ENCODE data around the gene GSG1L.

The GSG1L gene

DNA sequence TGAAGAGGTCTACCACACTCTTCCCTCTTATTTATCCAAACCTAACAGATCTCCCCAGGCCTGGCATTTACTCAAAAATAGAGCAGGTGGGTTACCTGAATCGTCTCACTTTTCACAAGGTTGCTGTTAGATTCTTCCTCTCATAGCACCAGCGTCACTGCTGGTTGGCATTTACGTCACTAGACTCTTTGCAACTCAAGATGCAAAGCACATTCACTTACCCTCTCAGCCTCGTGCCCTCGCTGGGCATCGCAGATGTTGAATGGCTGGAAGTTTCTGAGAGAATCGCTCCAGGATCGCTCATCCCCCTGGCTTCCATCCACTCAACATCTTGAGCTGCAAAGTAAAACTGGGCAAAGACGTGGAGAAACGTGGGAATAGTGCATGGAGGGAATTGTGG lies 21.9 kb downstream of the GSG1L start:
- H3K27me3 ChIP-seq (ENCODE audit: low read depth): no peaks in the 10 kb centered on the region
- H3K9me3 ChIP-seq: no peaks in the 10 kb centered on the region
- in situ Hi-C loops (cut with MboI; ENCODE audit: low sequenced_read_pairs): no loop called here
- H3K4me3 ChIP-seq: no peak overlapping the region
- no peaks in the 10 kb centered on the region for H3K4me1 ChIP-seq
- H3K36me3 ChIP-seq (replicated peaks): no peaks in the 10 kb centered on the region
- DNase-seq (ENCODE audit: low spot score in 2 of 2): no peak

- H3K27me3 ChIP-seq (ENCODE audit: low read depth): peaks cover 8% of the 10 kb centered on the region
- no peak overlapping the region for H3K4me3 ChIP-seq
- in situ Hi-C loops (cut with MboI; ENCODE audit: low sequenced_read_pairs): no loop called here
- no peaks in the 10 kb centered on the region for H3K9me3 ChIP-seq
- DNase-seq (ENCODE audit: low spot score in 2 of 2): no peak
- H3K4me1 ChIP-seq: no peaks in the 10 kb centered on the region
- H3K36me3 ChIP-seq (replicated peaks): no peaks in the 10 kb centered on the region
These were observed 23.5 kb downstream of the GSG1L start for GRCh38 chr16:28040039-28040438.

DNA sequence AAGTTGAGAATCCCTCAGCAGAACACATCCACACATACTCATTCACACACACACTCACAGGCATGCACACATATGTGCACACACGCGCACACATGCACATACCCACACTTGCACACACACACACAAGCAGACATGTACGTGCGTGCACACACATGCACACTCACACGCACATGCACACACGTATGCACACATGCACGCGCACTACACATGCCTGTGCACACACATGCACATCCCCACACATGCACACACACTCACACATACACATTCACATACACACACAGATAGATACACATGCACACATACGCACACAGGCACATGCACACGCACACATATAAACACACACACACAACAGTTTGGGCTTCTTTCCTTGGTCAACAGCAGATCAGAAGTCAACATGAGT lies 24.0 kb downstream of the GSG1L start:
- H3K9me3 ChIP-seq: no peaks in the 10 kb centered on the region
- in situ Hi-C loops (cut with MboI; ENCODE audit: low sequenced_read_pairs): no loop called here
- no peaks in the 10 kb centered on the region for H3K36me3 ChIP-seq (replicated peaks)
- peaks cover 8% of the 10 kb centered on the region for H3K27me3 ChIP-seq (ENCODE audit: low read depth)
- DNase-seq (ENCODE audit: low spot score in 2 of 2): no peak
- H3K4me1 ChIP-seq: no peaks in the 10 kb centered on the region
- H3K4me3 ChIP-seq: no peak overlapping the region

DNA sequence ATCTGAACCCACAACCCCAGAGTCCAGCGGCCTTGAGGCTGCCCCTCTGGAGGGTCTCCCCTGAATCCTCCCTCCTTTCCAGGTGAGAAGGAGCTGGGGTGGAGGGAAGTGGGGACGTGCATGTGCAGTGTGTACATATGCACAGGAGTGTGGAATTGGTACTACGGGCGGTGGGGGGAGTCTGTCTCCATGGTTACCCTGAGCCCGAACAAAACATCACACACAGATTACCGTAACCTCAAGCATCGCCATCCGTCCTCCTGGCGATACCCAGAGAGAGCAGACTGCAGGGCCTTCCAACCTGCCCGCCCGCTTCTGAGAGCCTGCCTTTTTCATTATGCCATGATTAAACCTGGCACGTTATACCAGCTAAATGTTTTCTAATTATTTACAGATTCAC lies 25.1 kb downstream of the GSG1L start:
- Histone ChIP-seq H3K27me3 (ENCODE audit: low read depth) (peaks cover 8% of the 10 kb centered on the region), H3K36me3 (replicated peaks) (no peaks in the 10 kb centered on the region), H3K9me3 (no peaks in the 10 kb centered on the region), H3K4me1 (no peaks in the 10 kb centered on the region), H3K4me3 (no peak overlapping the region)
- no peak for DNase-seq (ENCODE audit: low spot score in 2 of 2)
- in situ Hi-C loops (cut with MboI; ENCODE audit: low sequenced_read_pairs): no loop called here

GRCh38 chr16:28035866-28036393 lies 27.6 kb downstream of the GSG1L start:
- no peaks in the 10 kb centered on the region for H3K36me3 ChIP-seq (replicated peaks)
- DNase-seq (ENCODE audit: low spot score in 2 of 2): no peak
- peaks cover 8% of the 10 kb centered on the region for H3K27me3 ChIP-seq (ENCODE audit: low read depth)
- no peak overlapping the region for H3K4me3 ChIP-seq
- H3K4me1 ChIP-seq: no peaks in the 10 kb centered on the region
- H3K9me3 ChIP-seq: no peaks in the 10 kb centered on the region
- in situ Hi-C loops (cut with MboI; ENCODE audit: low sequenced_read_pairs): no loop called here

DNA sequence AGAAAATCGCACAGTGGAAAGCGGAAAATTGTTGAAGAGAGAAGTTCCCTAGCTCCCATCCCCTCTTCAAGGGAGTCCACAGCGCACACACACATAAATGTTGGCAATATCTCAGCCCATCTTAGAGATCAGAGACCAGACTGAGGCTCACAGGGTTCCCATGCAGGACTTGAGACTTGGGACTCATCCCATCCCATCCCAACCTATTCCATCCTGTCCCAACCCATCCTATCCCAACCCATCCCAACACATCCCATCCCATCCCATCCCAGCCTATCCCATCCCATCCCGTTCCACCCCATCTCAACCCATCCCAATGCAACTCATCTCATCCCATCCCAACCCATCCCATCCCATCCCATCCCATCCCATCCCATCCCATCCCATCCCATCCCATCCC lies 29.6 kb downstream of the GSG1L start:
- peaks cover 8% of the 10 kb centered on the region for H3K27me3 ChIP-seq (ENCODE audit: low read depth)
- no peak overlapping the region for H3K4me3 ChIP-seq
- in situ Hi-C loops (cut with MboI; ENCODE audit: low sequenced_read_pairs): no loop called here
- no peaks in the 10 kb centered on the region for H3K36me3 ChIP-seq (replicated peaks)
- H3K4me1 ChIP-seq: no peaks in the 10 kb centered on the region
- DNase-seq (ENCODE audit: low spot score in 2 of 2): no peak
- H3K9me3 ChIP-seq: no peaks in the 10 kb centered on the region

DNA sequence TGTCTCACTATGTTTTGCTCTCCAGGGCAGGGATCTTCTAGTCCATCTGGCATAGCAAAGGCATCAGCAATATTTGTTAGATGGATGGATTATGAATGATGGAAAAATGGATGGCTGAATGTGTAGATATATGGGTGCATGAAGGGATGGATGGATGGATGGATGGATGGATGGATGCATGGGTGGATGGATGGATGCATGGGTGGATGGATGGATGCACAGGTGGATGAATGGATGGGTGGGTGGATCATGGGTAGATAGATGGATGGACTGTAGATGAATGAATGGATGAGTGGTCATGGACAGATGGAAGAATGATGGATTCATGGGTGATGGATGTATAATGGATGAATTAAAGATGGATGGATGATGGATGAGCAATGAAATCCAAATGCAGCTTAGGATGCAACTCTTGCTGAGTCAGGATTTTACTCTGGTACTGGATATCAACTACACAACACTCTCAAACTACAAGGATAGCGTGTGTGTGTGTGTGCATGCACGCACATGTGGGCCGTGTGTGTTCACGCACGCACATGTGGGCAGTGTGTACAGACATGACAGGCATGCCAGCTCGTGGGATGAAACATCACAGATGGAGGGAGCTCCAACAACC lies 34.0 kb downstream of the GSG1L start:
- Histone ChIP-seq H3K27me3 (ENCODE audit: low read depth) (no peaks in the 10 kb centered on the region), H3K4me3 (no peak overlapping the region), H3K4me1 (no peaks in the 10 kb centered on the region), H3K9me3 (no peaks in the 10 kb centered on the region), H3K36me3 (replicated peaks) (no peaks in the 10 kb centered on the region)
- DNase-seq (ENCODE audit: low spot score in 2 of 2): no peak
- in situ Hi-C loops (cut with MboI; ENCODE audit: low sequenced_read_pairs): no loop called here

GRCh38 chr16:28027055-28027454 lies 36.5 kb downstream of the GSG1L start:
- no peak overlapping the region for H3K4me3 ChIP-seq
- H3K36me3 ChIP-seq (replicated peaks): no peaks in the 10 kb centered on the region
- in situ Hi-C loops (cut with MboI; ENCODE audit: low sequenced_read_pairs): no loop called here
- no peaks in the 10 kb centered on the region for H3K9me3 ChIP-seq
- no peak for DNase-seq (ENCODE audit: low spot score in 2 of 2)
- H3K27me3 ChIP-seq (ENCODE audit: low read depth): no peaks in the 10 kb centered on the region
- H3K4me1 ChIP-seq: no peaks in the 10 kb centered on the region

- H3K9me3 ChIP-seq: no peaks in the 10 kb centered on the region
- H3K4me3 ChIP-seq: no peak overlapping the region
- no peaks in the 10 kb centered on the region for H3K27me3 ChIP-seq (ENCODE audit: low read depth)
- DNase-seq (ENCODE audit: low spot score in 2 of 2): no peak
- in situ Hi-C loops (cut with MboI; ENCODE audit: low sequenced_read_pairs): no loop called here
- H3K36me3 ChIP-seq (replicated peaks): no peaks in the 10 kb centered on the region
- no peaks in the 10 kb centered on the region for H3K4me1 ChIP-seq
These were observed 37.9 kb downstream of the GSG1L start for GRCh38 chr16:28025631-28026030.

DNA sequence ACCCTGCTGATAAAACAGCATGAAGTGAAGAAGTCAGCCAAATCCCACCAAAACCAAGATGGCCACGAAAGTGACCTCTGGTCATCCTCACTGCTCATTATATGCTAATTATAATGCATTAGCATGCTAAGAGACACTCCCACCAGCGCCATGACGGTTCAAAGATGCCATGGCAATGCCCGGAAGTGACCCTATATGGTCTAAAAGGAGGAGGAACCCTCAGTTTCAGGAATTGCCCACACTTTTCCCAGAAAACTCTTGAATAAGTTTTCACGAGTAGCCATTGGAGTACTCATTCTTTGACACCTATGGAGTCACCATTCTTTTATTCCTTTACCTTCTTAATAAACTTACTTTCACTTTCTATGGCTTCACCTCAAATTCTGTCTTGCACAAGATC lies 44.3 kb downstream of the GSG1L start:
- Histone ChIP-seq H3K36me3 (replicated peaks) (no peaks in the 10 kb centered on the region), H3K27me3 (ENCODE audit: low read depth) (peaks cover 8% of the 10 kb centered on the region; the same call in 1 of the 2 replicates), H3K4me1 (no peaks in the 10 kb centered on the region), H3K9me3 (no peaks in the 10 kb centered on the region), H3K4me3 (no peak overlapping the region)
- in situ Hi-C loops (cut with MboI; ENCODE audit: low sequenced_read_pairs): no loop called here
- DNase-seq (ENCODE audit: low spot score in 2 of 2): no peak

DNA sequence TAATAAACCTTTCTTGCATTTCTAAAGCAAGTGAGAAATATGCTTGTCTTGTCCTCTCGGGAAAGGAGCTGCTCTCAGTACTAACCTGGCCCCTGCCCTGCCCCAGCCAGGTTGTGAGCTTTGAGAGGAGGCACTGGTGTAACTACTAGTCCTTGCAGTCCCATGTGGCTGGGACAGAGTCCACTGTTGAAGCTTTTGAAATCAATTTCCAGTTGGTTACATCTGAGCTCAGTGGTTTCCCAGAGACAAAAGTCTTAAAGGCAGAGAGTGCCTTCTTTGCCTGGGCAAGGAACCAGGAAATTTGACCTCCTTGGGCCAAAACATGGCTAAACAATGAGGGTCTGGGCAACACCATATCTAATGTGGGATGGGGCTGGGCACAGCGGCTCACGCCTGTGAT lies 48.7 kb downstream of the GSG1L start:
- DNase-seq (ENCODE audit: low spot score in 2 of 2): no peak
- peaks cover 21% of the 10 kb centered on the region for H3K27me3 ChIP-seq (ENCODE audit: low read depth)
- H3K4me3 ChIP-seq: no peak overlapping the region
- no peaks in the 10 kb centered on the region for H3K36me3 ChIP-seq (replicated peaks)
- H3K9me3 ChIP-seq: no peaks in the 10 kb centered on the region
- no peaks in the 10 kb centered on the region for H3K4me1 ChIP-seq
- in situ Hi-C loops (cut with MboI; ENCODE audit: low sequenced_read_pairs): no loop called here

DNA sequence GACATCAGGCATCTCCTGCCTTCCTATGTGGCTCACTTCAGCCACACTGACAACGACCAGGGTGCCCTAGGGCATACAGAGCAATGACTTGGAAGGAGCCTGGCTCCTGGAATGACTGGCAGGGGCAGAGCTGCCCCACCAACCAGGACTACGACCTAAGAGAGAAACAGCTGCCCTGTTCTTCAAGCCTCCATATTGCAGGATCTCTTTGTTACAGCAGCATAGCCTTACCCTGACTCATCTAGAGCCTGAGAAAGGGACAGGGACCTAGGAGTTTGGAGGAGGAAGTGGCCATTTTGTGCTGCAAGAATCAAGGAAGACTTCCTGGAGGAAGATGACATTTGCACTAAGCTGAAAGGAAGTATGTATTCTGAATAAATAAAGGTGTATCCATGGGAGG lies 49.6 kb downstream of the GSG1L start:
- Histone ChIP-seq H3K4me1 (no peaks in the 10 kb centered on the region), H3K9me3 (no peaks in the 10 kb centered on the region), H3K4me3 (no peak overlapping the region), H3K27me3 (ENCODE audit: low read depth) (peaks cover 28% of the 10 kb centered on the region), H3K36me3 (replicated peaks) (no peaks in the 10 kb centered on the region)
- in situ Hi-C loops (cut with MboI; ENCODE audit: low sequenced_read_pairs): no loop called here
- DNase-seq (ENCODE audit: low spot score in 2 of 2): no peak

GRCh38 chr16:28013392-28013791 lies 50.1 kb downstream of the GSG1L start:
- Histone ChIP-seq H3K4me1 (no peaks in the 10 kb centered on the region), H3K9me3 (no peaks in the 10 kb centered on the region), H3K27me3 (ENCODE audit: low read depth) (peaks cover 28% of the 10 kb centered on the region), H3K36me3 (replicated peaks) (no peaks in the 10 kb centered on the region), H3K4me3 (no peak overlapping the region)
- in situ Hi-C loops (cut with MboI; ENCODE audit: low sequenced_read_pairs): no loop called here
- no peak for DNase-seq (ENCODE audit: low spot score in 2 of 2)

- H3K27me3 ChIP-seq (ENCODE audit: low read depth): peaks cover 26% of the 10 kb centered on the region
- no peaks in the 10 kb centered on the region for H3K9me3 ChIP-seq
- H3K4me1 ChIP-seq: no peaks in the 10 kb centered on the region
- H3K4me3 ChIP-seq: no peak overlapping the region
- H3K36me3 ChIP-seq (replicated peaks): no peaks in the 10 kb centered on the region
- no peak for DNase-seq (ENCODE audit: low spot score in 2 of 2)
- in situ Hi-C loops (cut with MboI; ENCODE audit: low sequenced_read_pairs): no loop called here
These were observed 51.5 kb downstream of the GSG1L start for GRCh38 chr16:28011971-28012445.

DNA sequence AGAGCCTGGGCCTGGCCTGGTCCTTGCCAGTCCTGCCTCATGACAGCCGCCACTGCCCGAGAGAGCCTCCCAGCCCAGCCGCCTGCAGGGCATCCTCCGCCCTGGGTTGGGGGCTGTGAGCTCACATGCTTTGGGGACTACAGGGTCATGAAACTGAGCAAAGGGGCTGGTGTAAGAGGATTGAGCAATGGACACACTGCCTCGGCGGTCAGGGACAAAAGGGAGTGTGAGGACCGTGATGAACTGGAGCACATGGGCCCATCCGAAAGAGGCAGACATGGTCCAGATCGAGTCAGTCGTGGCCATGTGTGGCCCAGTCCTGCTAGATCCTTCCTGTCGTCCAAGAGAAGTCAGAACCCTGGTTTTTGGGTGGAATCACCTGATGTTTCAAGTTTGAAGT lies 52.3 kb downstream of the GSG1L start:
- Histone ChIP-seq H3K36me3 (replicated peaks) (no peaks in the 10 kb centered on the region), H3K4me3 (no peak overlapping the region), H3K4me1 (no peaks in the 10 kb centered on the region), H3K9me3 (no peaks in the 10 kb centered on the region), H3K27me3 (ENCODE audit: low read depth) (peaks cover 21% of the 10 kb centered on the region)
- DNase-seq (ENCODE audit: low spot score in 2 of 2): no peak
- in situ Hi-C loops (cut with MboI; ENCODE audit: low sequenced_read_pairs): no loop called here

All from HAP-1 (cell line).